Brain microvascular endothelial cell (primary cell): ENCODE data around the gene AP2B1.

Experiments
- DNase-seq: peaks from one replicate; pipeline ENCODE4 v3.0.0-alpha.2; 2020
- H3K27ac ChIP-seq: fragments of 250-450 bp; sonication (Bioruptor Pico); 2 replicates; pipeline ENCODE4 v1.5.1; 2020; ENCODE audit warnings: mild to moderate bottlenecking, moderate library complexity
- H3K27me3 ChIP-seq: fragments of 250-450 bp; sonication (Bioruptor Pico); replicated peaks from 2 replicates; pipeline ENCODE4 v1.5.1; 2020; ENCODE audit warnings: mild to moderate bottlenecking
- H3K36me3 ChIP-seq: fragments of 250-450 bp; sonication (Bioruptor Pico); replicated peaks from 2 replicates; pipeline ENCODE4 v1.5.1; 2020; ENCODE audit warnings: mild to moderate bottlenecking
- H3K4me3 ChIP-seq: 2 replicates; pipeline ENCODE4 v1.5.1; 2011; ENCODE audit warnings: low read depth, mild to moderate bottlenecking, control low read depth, low read length, moderate library complexity
- CTCF ChIP-seq: IDR thresholded peaks from 2 replicates; pipeline ENCODE4 v1.5.1; 2011; ENCODE audit warnings: low read depth, mild to moderate bottlenecking, moderate library complexity, low read length, control low read depth, inconsistent platforms; ENCODE audit errors: missing control alignments
- in situ Hi-C: cut with HindIII; loops from 2 replicates; pipeline ENCODE4 v1.10.0; 2017; ENCODE audit warnings: low sequenced_read_pairs, low pct_ligation_motif_present

The AP2B1 gene

GRCh38 chr17:35738519-35739133, 151.5 kb downstream of the AP2B1 start:
- Histone ChIP-seq H3K4me3 (no peak overlapping the region), H3K27ac (no peak overlapping the region), H3K36me3 (no peaks in the 10 kb centered on the region), H3K27me3 (peaks cover 17% of the 10 kb centered on the region)
- DNase-seq: no peak
- no peak for TF ChIP-seq CTCF
- in situ Hi-C loops: no loop called here

GRCh38 chr17:35740216-35740615, 153.1 kb downstream of the AP2B1 start:
- peaks cover 17% of the 10 kb centered on the region for H3K27me3 ChIP-seq
- in situ Hi-C loops: no loop called here
- no peak overlapping the region for H3K27ac ChIP-seq
- no peak for DNase-seq
- no peak for TF ChIP-seq CTCF
- no peak overlapping the region for H3K4me3 ChIP-seq
- H3K36me3 ChIP-seq: no peaks in the 10 kb centered on the region

GRCh38 chr17:35740997-35741931, 154.1 kb downstream of the AP2B1 start:
- Histone ChIP-seq H3K27ac (no peak overlapping the region), H3K36me3 (no peaks in the 10 kb centered on the region), H3K27me3 (peaks cover 17% of the 10 kb centered on the region), H3K4me3 (no peak overlapping the region)
- peak; percentile 17 for TF ChIP-seq CTCF
- in situ Hi-C loops: no loop called here
- no peak for DNase-seq

GRCh38 chr17:35742496-35742895, 155.4 kb downstream of the AP2B1 start:
- no peak for TF ChIP-seq CTCF
- H3K36me3 ChIP-seq: no peaks in the 10 kb centered on the region
- H3K4me3 ChIP-seq: no peak overlapping the region
- in situ Hi-C loops: no loop called here
- DNase-seq: no peak
- H3K27ac ChIP-seq: no peak overlapping the region
- H3K27me3 ChIP-seq: peaks cover 17% of the 10 kb centered on the region

- H3K36me3 ChIP-seq: no peaks in the 10 kb centered on the region
- TF ChIP-seq CTCF: no peak
- DNase-seq: no peak
- H3K4me3 ChIP-seq: no peak overlapping the region
- H3K27me3 ChIP-seq: peaks cover 17% of the 10 kb centered on the region
- no peak overlapping the region for H3K27ac ChIP-seq
- in situ Hi-C loops: no loop called here
Observed at GRCh38 chr17:35742896-35743477, 155.9 kb downstream of the AP2B1 start.
